Peyer's patch (tissue), 4 donors: ENCODE results near the gene WNT9B.

Experiments used
- CTCF ChIP-seq, 6 experiments: fragments of 450-650 bp in 4 of 6; fragments of 200-600 bp in 2 of 6; sonication (generic) in 1 of 6; IDR thresholded peaks; one replicate each; pipeline ENCODE4 v1.5.1; 2017 to 2019; ENCODE audit warnings: antibody characterized with exemption in 6 of 6, mild to moderate bottlenecking in 3 of 6, moderate library complexity in 1 of 6
- POLR2A ChIP-seq, 2 donors: fragments of 450-650 bp; IDR thresholded peaks; one replicate each; pipeline ENCODE4 v1.5.1; 2017; ENCODE audit warnings: antibody characterized with exemption in 2 of 2, mild to moderate bottlenecking in 2 of 2, moderate library complexity in 2 of 2

DNA sequence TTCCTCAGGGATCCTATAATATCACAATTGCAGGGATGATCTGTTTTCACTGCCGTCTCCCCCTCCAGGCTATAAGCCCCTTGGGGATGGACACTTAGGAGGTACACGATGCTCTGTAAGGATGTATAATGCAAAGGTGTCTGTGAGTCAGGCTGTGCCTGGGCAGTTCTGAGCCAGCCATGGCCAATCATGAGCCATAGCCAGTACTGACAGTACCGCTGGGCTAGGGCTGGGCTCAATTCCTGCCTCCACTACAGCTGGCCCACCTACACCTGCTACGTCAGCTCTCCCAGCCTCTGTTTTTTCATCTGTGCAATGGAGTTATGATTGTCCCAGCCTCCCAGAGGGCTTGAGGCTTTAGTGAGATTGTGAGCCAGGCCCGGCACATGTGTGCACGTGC, 2.8 kb upstream of the WNT9B start:
- no peak for TF ChIP-seq POLR2A (IDR thresholded peaks at IDR 0.05)
- no peak for TF ChIP-seq CTCF (IDR thresholded peaks at IDR 0.05)
